RPMI8226 (cell line): ENCODE results near the gene SNX10.
"Not testable (repeated sequence)": the region's sequence is repeated elsewhere in the genome, so short reads cannot be mapped to it uniquely, and the experiment has no call there.

ENCODE experiments used
- DNase-seq: peaks from one replicate; pipeline ENCODE4 v3.0.0-alpha.2; 2015

Gene SNX10

GRCh38 chr7:26291699-26292538 lies at the start of gene SNX10:
SNX10 (plus strand) TSS chr7:26291862; CDS start chr7:26346443, 54,581 bp downstream.
- DNase-seq: peak; percentile 74

- no peak for DNase-seq
These were observed 46.5 kb upstream of the SNX10 start for GRCh38 chr7:26245150-26245549.

- DNase-seq: no peak
These were observed 41.4 kb upstream of the SNX10 start for GRCh38 chr7:26250239-26250638.

- DNase-seq: not testable (repeated sequence)
These were observed 29.8 kb upstream of the SNX10 start for GRCh38 chr7:26261866-26262265.

GRCh38 chr7:26265065-26265464 lies 26.6 kb upstream of the SNX10 start:
- DNase-seq: no peak

- no peak for DNase-seq
These were observed 26.1 kb upstream of the SNX10 start for GRCh38 chr7:26265499-26266075.

GRCh38 chr7:26267601-26268166 lies 24.0 kb upstream of the SNX10 start:
- no peak for DNase-seq

- no peak for DNase-seq
These were observed 16.4 kb upstream of the SNX10 start for GRCh38 chr7:26275213-26275612.

GRCh38 chr7:26278770-26279169 lies 12.9 kb upstream of the SNX10 start:
- DNase-seq: peak; percentile 58

GRCh38 chr7:26279405-26279804 lies 12.3 kb upstream of the SNX10 start:
- DNase-seq: no peak

- DNase-seq: no peak
These were observed 11.6 kb upstream of the SNX10 start for GRCh38 chr7:26280097-26280496.

GRCh38 chr7:26280723-26281122 lies 10.9 kb upstream of the SNX10 start:
- no peak for DNase-seq

- DNase-seq: no peak
These were observed 7.2 kb upstream of the SNX10 start for GRCh38 chr7:26284477-26284876.

GRCh38 chr7:26284995-26285632 lies 6.5 kb upstream of the SNX10 start:
- DNase-seq: peak; percentile 20

- DNase-seq: no peak
These were observed 5.5 kb upstream of the SNX10 start for GRCh38 chr7:26286157-26286556.

GRCh38 chr7:26288126-26288525 lies 3.5 kb upstream of the SNX10 start:
- not testable (repeated sequence) for DNase-seq

GRCh38 chr7:26291251-26291650 lies 411 bp upstream of the SNX10 start:
- DNase-seq: no peak

GRCh38 chr7:26292768-26293560 lies 1.3 kb downstream of the SNX10 start:
- no peak for DNase-seq

GRCh38 chr7:26293569-26294308 lies 2.1 kb downstream of the SNX10 start:
- peak; percentile 10 for DNase-seq

GRCh38 chr7:26295015-26295414 lies 3.4 kb downstream of the SNX10 start:
- no peak for DNase-seq

GRCh38 chr7:26295586-26295985 lies 3.9 kb downstream of the SNX10 start:
- no peak for DNase-seq

- no peak for DNase-seq
These were observed 6.9 kb downstream of the SNX10 start for GRCh38 chr7:26298472-26299058.
